Measurements from ENCODE around the gene BICD1.
A peak's percentile ranks its signal among the peaks of the same experiment; 100 is the strongest.

BICD1 gene

DNA sequence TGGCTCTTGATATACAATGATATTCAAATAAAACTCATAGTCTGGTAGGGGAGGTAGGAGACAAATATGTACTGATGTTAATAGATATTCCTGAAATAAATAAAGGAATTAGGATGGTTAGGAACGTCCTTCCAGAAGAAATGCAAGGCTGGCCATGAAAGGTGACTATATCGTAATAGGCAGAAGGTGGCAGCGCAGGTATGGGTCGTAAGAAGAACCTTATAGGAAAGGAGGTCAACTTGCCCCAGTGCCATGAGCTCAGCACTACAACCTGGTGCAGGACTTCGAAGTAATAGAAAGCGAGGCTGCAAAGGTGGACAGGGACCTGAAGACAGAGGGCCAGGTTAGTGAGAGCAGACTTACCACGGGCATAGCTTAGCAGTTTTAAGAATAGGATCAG, 237.4 kb downstream of the BICD1 start:
- no peak for DNase-seq (ENCODE audit: low spot score)

DNA sequence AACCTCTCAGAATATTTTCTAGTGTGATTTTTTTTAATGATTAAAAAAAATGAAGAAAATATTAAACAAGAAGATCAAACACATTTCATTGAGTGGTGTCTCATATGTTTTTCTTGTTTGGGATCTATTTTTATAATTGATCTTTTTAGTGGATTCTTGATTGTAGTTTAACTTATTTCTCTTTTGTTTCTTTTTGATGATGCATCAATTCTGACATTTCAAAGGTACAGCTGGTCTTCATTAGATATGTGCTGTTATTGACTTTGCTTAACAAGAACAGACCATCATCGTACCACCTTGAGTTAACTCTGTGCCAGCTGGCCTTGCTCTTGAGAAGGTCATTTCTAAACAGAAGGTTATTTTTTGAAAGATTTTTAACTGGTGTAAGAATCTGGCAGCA, 246.9 kb downstream of the BICD1 start:
- no peak for DNase-seq (ENCODE audit: low spot score)

DNA sequence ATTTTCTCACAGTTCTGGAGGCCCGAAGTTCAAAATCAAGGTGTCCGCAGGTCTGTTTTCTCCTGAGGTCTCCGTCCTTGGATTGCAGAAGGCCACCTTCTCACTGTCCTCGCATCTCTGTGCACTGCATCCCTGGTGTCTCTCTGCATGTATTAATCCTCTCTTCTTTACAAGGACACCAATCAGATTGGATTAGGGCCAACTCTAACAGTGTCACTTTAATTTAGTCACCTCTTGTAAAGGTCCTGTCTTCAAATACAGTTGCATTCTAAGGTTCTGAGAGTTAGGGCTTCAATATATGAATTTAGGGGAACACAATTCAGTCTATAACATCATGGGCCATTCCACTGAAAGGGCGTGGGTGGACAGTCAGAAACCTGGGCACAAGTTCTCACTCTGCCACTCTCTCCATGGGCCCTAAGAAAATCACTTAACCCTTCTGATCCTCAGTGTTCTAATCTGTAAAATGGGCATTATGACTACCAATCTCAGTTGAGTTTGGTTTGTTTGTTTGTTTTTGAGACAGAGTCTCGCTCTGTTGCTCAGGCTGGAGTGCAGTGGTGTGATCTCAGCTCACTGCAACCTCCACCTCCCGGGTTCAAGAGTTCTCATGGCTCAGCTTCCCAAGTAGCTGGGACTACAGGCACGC, 251.1 kb downstream of the BICD1 start:
- no peak for DNase-seq (ENCODE audit: low spot score)

DNA sequence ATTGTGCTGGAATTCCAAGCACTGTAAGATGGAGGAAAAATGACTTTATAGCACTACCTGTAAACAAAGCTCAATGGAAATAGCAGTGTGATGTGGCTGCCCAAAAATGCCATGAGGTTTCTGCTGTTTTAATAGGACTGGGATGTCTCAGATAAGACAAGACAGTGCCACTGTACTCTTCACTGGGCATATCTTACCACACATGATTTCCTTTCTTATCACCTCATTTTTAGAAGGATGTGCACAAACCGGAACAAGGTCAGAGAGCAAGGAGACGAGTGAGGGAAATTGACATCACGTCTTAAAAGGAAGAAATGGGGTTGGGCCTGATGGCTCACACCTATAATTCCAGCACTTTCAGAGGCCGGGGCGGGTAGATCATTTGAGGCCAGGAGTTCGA, 254.3 kb downstream of the BICD1 start:
- DNase-seq (ENCODE audit: low spot score) = no peak

DNA sequence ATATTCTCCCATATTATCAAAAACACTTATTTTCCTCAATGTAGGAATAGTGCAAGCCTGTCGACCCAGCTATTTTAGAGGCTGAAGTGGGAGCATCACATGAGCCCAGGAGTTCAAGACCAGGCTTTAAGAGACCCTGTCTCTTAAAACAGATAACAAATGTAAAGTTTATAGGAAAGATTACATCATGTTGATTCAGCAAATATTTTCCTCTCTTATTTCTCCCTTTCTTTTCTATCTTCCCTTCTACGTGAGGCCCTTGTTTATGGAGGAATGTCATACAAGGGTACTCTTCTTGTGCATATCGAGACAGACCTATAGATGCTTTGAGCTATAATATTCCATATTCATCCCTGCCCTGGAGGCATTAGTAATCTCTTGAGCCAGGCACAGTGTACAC, 256.2 kb downstream of the BICD1 start:
- no peak for DNase-seq (ENCODE audit: low spot score)

DNA sequence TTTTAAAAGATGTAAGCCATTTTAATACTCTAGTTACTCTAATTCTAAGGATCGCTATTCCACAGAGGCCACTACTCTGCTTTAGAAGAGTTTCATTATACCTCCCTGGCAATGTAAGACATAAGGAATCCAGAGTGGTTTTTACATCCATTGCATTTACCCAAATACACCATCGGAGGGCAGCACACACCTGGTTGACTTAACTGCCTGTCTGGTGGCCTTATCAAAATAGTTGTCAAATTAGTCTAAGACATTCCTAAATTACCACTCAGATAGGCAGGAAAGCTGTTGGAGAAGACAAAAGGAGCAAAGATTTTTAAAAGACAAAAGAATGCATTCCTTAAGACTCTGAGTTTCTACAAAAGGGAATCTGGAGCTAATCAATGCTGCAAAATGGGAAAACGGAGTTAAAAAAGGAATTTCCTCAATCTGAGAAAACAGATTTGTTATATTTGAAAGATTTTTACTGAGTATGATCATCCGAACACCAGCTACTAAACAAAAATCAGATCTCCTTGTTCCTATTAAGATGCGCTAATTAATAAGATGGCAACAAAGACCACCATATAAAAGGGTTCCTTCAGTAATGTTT, 258.9 kb downstream of the BICD1 start:
- peak; percentile 60 for DNase-seq (ENCODE audit: low spot score)

DNA sequence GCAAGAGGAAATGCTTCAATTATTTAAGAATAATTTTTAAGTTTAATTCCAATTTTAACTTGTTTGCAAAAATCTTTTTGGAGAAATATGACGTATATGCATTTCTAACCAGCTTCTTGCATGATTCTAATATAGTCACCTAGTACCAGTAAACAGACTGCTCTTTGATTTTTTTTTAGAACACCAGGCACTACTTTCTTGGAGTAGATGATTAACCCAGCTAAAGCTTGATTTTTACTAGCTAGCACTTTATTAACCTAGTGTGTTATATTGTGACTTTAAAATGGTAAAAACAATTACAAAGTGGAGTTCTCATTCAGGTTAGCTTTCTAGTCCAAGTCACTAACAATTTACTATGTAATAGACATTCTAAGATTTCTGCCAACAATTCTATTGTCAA, 260.1 kb downstream of the BICD1 start:
- no peak for DNase-seq (ENCODE audit: low spot score)

DNA sequence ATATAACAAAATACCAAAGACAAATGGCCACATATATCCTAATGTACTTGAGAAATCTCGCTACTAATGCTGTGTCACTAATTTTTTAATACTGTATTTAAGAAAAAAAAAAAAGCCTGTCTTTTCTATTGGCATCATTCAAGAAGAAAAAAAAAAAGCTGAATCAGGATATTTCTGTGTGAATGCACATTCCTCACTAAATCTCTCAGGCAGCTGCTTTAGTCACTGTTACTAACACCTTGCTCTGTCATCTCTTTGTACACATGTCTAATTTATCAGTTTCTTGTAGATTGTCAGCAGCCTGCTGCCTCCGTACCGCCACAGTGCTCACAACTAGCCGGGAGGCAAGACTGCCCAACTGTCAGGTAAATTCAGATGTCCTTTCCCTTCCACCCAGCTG, 260.7 kb downstream of the BICD1 start:
- DNase-seq (ENCODE audit: low spot score) = no peak

DNA sequence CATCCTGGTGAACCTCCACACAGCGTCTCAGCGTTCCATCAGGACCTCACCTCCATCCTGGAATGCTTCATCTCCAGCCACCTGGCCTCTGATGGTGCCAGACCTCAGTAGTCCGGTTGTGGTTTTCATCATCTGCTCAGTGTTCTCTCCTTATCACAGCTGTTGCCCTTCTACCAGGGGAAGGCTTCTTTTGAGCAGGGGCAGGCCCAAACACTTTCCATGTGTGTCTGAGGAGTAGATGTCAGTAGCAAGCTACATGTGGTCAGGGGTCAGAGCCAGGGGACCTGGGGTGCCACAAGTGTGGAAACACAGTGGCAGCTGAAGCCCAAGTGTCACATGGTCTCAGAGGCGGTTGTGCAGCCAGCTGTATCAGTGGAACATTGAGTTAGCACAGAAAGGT, 262.6 kb downstream of the BICD1 start:
- no peak for DNase-seq (ENCODE audit: low spot score)

DNA sequence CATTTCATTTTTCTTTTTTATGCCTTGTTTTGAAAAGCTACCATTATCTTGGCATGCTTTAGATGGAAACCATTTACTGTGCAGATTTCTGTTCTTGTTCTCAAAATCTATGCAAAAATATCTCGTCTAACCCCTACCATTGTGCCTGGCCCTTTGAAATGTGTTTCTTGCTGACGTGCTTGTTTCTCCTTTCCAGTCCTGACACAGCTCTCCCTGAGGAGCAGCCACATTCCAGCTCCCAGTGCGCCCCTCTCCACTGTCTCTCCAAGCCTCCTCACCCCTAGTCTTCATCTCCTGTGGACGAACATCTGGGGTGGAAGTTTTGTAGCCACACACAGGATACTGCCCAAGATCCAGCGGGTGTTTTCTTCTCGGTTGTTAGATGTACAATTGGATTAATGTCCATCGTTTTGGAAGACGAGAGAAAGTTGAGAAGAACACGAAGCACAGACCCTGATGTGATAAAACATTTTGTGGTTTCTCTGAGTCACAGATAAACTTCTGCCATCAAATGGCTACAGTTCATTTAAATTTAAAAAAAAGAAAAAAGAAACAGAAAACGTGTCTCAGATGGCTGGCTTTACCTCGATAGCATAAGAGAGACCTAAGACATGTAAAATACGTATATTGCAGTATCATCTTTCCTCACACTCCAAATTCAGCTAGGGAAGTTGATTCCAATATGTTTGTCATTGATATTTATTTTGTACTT, 270.9 kb downstream of the BICD1 start:
- DNase-seq (ENCODE audit: low spot score) = no peak

DNA sequence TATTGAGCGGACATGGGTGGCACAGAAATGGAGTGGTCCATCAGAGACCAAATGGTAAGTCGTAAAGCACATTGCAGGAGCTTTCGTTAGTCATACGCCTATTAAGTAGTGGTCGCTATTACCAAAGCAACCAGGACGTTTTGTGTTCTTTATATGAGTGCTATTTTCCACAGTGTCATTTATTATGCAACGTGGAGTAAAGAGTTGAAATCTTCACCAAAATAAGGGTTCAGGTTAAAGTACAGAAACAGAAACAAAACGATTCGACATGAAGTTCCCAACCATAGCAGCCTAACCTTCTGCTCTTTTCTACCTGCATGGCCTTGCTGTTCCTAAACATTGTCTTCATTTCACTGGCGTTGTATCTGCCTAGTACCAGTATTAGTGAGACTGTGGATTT, 272.6 kb downstream of the BICD1 start:
- DNase-seq (ENCODE audit: low spot score) = no peak

DNA sequence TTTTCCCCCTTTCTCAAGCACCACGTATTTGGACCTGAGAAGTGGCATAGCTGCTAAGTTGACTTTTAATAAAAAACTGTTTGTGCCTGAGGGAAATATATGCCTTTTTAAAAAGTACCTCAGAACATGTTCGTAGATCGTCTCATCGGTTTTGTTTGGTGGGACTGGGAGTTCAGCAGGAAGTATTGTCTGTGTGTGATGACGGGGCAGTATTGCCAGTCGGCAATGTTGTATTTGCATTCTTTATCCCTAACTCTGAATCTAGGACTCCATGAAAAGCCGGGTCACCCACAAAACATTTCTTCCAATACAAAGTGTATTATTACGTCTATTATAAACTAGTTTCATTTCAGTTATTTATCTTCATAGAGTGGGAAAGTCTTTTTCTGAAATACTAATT, 273.0 kb downstream of the BICD1 start:
- DNase-seq (ENCODE audit: low spot score) = no peak

DNA sequence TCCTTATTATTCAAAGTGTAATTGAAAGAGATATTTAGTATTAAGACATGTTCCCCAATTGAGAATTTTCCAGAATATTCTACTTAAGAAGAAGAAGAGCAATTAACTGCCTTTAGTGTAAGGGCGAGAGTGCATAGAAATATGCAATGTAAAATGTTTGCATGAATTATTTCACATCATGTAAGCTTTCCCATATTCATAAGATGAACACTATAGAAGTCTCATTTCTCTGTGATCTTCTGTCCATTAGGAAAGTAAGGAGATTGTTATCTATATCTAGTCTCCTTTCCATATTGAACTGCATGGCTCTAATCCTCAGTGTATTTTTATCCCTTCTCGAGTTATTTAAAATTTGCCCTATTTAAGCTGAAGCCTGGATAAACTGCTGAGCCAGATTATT, 275.6 kb downstream of the BICD1 start:
- no peak for DNase-seq (ENCODE audit: low spot score)

DNA sequence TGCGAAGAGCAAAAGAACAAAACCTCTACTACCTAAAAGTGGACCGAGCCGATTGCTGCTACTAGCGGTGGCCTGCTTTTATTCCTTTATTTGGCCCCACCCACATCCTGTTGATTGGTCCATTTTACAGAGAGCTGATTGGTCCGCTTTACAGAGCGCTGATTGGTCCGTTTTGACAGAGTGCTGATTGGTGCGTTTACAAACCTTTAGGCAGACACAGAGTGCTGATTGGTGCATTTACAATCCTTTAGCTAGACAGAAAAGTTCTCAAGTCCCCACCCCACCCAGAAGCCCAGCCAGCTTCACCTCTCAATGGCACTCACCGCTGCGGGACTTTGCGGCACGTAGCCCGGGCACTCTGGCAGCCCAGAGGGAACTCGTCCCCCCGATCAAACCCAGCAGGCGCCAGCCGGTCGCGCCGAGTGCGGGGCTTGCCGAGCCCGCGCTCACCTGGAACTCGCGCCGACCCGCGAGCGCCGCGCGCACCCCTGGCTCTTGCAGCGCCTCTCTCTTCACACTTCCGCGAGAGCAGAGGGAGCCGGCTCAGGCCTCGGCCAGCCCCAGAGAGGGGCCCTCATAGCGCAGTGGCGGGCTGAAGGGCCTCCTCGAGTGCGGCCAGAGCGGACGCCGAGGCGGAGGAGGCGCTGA, 284.0 kb downstream of the BICD1 start:
- DNase-seq (ENCODE audit: low spot score) = no peak

DNA sequence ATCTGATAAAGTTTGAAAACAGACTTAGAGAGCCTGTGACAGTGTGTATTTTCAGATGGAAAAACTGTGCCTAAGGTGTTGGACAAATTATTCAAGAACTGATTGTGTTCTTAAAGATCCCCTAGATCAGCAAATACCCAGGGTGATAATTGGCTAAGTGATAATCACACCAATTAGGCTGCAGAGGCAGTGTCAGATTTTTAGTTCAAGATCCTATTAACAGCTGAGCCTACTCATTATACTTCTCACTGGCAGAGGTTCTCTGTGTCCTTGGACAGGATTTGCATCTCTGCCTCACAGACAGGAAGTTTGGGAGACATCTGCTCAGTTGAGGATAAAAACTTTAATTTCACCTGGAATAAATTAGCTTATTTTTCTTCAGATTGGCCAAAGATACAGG, 288.4 kb downstream of the BICD1 start:
- no peak for DNase-seq (ENCODE audit: low spot score)

DNA sequence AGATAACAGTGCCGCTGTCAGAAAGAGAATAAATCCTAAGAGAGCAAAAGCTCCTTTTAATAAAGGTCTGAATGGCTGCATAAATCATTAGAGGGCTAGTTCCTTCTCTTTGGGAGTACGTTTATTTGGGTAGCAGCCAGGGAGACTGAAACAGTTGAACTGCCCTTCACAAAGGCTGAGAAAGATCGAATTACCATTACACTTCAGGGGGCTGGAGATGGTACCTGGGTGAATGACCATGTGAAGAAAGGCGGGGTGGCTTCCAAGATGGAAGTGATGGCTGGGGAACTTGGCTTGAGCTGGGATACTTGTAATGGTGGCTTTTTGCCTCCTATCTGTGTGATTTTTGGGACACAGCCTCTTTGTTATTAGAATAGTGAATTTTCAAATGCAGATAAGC, 291.0 kb downstream of the BICD1 start:
- DNase-seq (ENCODE audit: low spot score) = no peak

DNA sequence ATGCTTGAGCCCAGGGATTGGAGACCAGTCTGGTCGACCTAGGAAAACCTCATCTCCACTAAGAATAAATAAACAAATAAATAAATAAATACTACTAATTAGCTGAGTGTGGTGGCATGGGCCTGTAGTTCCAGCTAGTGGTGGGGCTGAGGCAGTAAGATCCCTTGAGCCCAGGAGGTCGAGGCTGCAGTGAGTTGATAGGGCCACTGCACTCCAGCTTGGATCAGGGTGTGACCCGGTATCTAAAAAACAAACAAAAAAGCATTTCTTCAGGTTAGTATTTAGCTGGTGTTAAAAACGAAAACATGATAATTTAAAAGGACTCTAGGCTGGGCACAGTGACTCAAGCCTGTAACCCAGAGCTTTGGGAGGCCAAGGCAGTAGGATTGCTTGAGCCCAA, 291.5 kb downstream of the BICD1 start:
- DNase-seq (ENCODE audit: low spot score) = no peak

DNA sequence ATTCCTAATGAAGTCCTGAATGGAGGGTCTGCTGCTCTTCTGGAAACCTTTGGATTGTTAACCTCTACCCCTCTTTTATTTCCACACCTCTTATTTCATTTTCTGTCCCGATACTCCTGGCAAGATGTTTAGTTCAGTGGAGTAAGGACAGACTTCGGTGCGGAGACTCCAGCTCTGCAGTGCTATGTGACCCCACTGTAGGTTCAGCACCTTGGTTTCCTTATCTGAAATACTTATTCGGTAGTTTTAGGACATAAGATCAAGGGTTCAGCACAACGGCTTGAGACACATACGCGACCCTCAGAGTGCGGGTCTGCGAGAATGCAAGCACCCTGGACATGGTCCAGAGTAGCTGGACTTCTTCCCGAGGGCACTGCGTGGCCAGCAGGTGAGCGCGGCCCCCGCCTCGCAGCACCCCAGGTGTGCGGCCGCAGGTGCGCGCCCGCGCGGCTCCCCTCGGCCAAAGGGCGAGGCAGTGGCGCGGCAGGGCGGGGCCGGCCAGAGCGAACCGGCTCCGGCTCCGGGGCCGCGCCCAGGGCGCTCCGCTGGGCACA, 292.2 kb downstream of the BICD1 start:
- no peak for DNase-seq (ENCODE audit: low spot score)

DNA sequence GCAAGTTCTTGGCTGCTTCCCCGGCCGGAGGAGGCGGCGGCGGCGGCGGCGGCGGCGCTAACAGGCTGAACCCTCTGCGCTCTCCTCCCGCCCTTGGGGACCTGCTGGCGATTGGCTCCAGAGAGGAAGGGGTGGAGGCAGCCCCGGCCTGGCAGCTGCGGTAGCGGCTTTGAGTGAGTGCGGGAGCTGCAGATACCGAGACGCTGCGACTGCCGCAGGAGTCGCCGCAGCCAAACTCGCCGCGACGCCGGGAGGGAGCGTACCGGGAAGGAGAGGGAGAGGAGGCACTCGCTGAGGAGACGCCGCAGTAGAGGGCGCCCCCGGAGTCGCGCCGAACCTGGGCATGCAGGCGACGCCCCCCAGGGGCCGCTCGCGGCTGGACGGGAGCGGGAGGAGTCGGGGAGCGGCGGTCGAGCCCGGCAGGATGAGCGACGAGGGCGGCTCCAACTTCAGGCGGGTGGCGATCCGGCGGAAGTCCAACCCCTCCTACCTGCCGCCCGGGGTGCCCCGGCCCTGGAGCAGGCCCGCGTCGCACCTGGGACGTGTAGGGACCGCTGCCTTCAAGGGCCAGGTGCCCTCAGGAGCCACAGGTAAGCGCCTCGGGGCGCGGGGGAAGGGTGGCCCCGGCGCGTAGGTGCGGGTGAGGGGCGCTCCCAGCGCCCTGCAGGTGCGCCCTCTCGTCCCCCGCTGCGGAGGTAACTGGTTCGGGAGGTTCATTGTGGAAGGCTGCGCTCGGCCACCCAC, 292.9 kb downstream of the BICD1 start, which contains the start of gene FGD4:
FGD4 (plus strand) TSS at position 189 of the 744 bp plus-strand sequence.
- peak; percentile 53 for DNase-seq (ENCODE audit: low spot score)

DNA sequence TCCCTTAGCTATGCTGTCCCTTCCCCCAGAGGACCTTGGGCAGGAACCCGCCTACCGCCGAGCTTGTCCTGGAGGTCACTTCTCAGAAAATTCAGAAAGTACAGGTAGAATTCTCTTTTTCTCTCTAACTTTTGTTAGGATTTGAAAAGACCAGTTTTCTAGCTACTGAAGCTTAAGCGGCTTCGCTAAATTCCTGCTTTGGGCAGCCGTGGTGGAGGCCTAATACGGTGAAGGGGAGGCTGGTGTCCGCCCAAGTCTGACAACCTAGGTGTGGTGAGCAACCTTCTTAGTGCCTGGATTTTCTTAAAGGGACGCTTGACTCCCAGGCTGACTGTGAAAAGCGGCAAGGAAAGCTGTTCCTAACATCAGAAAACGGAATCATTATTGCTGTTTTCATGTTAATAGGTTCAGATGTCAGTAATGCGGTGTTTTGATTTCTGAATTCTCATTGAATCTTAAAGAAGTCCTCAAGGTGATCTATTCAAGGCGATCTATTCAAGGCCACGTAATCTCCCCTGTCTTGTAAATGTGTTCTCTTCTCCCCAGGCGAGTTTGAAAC, 293.5 kb downstream of the BICD1 start:
- no peak for DNase-seq (ENCODE audit: low spot score)

DNA sequence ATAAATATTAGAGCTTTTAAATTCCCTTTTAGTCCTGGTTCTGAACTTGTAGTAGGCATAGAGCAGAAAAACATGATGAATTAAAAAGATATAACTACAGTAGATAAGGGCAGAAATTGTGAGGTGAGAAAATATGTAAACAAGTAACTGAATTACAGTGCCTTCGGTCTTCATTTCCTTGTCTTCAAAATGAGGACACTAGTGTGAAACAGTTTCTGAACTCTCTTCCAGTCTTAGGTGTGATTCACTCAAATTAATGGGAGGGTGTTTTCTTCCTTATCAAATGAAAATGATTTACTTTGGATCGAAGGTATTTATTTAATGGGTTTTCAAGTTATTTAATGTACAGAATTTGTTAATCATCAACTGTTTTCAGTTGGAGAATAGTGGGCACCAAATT, 294.2 kb downstream of the BICD1 start:
- no peak for DNase-seq (ENCODE audit: low spot score)

DNA sequence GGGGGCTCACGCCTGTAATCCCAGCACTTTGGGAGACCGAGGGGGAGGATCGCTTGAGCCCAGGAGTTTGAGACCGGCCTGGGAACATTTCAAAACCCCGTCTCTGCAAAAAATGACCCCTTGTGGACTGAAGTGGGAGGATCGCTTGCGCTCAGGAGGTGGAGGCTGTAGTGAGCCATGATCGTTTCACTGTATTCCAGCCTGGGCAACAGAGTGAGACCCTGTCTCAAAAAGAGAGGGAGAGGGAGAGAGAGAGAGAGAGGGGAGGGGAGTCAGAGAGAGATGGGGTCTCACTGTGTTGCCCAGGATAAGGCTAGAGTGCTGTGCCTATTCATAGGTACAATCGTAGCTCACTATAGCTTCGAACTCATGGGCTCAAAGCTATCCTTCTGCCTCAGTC, 295.5 kb downstream of the BICD1 start:
- DNase-seq (ENCODE audit: low spot score) = no peak
